ENCODE measurements around the gene PIGC. TPM values are rescaled to one million over a fixed set of nuclear protein-coding genes. Genes with fewer than 3 reads are reported as not detected.

PIGC gene
- total RNA-seq, 4 donors from 2014 or later = 23.3 to 26.3 (median 25.8) TPM

DNA sequence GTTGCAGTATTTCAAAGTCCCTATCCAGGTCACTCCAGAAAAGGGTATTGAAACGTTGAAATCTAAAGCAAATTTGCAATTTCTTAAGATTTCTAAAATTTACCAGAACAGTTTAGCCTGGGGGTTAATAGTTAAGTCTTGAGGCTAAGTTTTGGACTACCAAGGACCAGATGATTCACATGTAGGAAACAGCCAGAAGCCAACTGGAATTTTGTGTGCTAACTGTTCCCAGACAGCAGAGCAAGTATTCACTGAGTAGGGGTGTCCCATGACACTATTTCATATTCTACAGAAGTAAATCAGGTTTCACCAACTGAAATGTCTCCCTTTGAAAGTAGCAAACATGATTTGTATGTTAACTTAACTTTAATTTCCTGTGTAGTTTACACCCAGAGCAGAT is 34.9 kb downstream of the PIGC start:
- no peak for TF ChIP-seq POLR2AphosphoS5 (IDR thresholded peaks at IDR 0.05)
- no peak for TF ChIP-seq EP300 (IDR thresholded peaks at IDR 0.05)
- TF ChIP-seq CTCF (IDR thresholded peaks at IDR 0.05) = no peak
- no peak for TF ChIP-seq POLR2A (IDR thresholded peaks at IDR 0.05)
- no peak overlapping the region for H3K4me3 ChIP-seq
- 75 to 100% methylated on average over 1 of the region's 1 CpG for WGBS, 2 donors (ENCODE audit: low coverage in 1 of 2)
- no peak overlapping the region for H3K27ac ChIP-seq
- no peak for ATAC-seq
- no peaks in the 10 kb centered on the region for H3K9me3 ChIP-seq
- H3K4me1 ChIP-seq = no peaks in the 10 kb centered on the region
- H3K36me3 ChIP-seq = no peaks in the 10 kb centered on the region
- H3K27me3 ChIP-seq = no peaks in the 10 kb centered on the region

DNA sequence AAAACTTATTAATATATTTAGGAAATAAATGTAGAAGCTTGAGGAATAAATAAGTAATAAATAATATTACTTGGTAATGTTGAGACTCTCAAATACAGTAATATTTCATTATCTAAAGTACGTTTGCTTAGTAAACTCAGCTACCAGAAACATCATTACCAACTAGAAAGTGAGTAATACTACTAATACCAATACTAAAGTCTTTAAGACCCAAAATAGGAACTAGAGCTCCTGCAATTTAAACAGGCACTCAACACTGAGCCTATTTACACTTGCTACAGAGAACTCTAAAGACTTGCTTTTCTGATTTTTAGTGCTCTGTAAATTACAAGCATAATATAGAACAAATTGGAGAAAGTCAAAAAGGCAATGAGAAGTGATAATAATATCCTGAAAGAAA is 36.9 kb downstream of the PIGC start:
- TF ChIP-seq POLR2AphosphoS5 (IDR thresholded peaks at IDR 0.05) = no peak
- TF ChIP-seq CTCF (IDR thresholded peaks at IDR 0.05) = no peak
- TF ChIP-seq POLR2A (IDR thresholded peaks at IDR 0.05) = no peak
- TF ChIP-seq EP300 (IDR thresholded peaks at IDR 0.05) = no peak
- no peak for ATAC-seq
- no peak overlapping the region for H3K4me3 ChIP-seq
- no peaks in the 10 kb centered on the region for H3K36me3 ChIP-seq
- no peaks in the 10 kb centered on the region for H3K9me3 ChIP-seq
- no peak overlapping the region for H3K27ac ChIP-seq
- H3K4me1 ChIP-seq = no peaks in the 10 kb centered on the region
- no peaks in the 10 kb centered on the region for H3K27me3 ChIP-seq
- WGBS, 2 donors (ENCODE audit: low coverage in 1 of 2) = 100% methylated on average over 1 of the region's 1 CpG

DNA sequence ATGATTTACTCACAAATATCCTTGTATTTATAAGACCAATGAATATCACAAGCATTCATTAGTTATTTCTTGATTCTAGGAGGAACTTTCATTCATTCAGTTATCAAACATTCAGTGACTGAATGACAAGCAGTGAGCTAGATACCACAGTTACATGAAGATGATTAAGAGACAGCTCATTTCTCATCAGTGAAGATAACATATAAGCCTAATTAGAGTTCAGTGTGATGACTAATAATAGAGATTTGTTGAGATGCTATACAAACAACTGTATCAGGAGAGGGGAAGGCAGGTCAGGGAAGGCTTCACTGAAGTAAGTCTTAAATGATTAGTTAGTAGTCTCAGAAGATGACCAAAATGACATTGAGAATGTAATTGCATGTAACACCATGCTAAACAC is 38.0 kb downstream of the PIGC start:
- ATAC-seq = no peak
- no peaks in the 10 kb centered on the region for H3K27me3 ChIP-seq
- no peak overlapping the region for H3K27ac ChIP-seq
- peaks cover 0 to 7% (median 0%) of the 10 kb centered on the region in 3 donors for H3K4me1 ChIP-seq
- no peak overlapping the region for H3K4me3 ChIP-seq
- H3K36me3 ChIP-seq = no peaks in the 10 kb centered on the region
- H3K9me3 ChIP-seq = no peaks in the 10 kb centered on the region
- TF ChIP-seq POLR2AphosphoS5 (IDR thresholded peaks at IDR 0.05) = no peak

GRCh38 chr1:172404121-172404520 is 39.7 kb downstream of the PIGC start:
- no peaks in the 10 kb centered on the region for H3K9me3 ChIP-seq
- H3K27ac ChIP-seq = no peak overlapping the region
- H3K4me3 ChIP-seq = no peak overlapping the region
- no peaks in the 10 kb centered on the region for H3K27me3 ChIP-seq
- peaks cover 0 to 23% (median 0%) of the 10 kb centered on the region in 3 donors for H3K4me1 ChIP-seq
- ATAC-seq = no peak
- no peaks in the 10 kb centered on the region for H3K36me3 ChIP-seq
- TF ChIP-seq POLR2AphosphoS5 (IDR thresholded peaks at IDR 0.05) (no peak), EP300 (IDR thresholded peaks at IDR 0.05) (no peak), POLR2A (IDR thresholded peaks at IDR 0.05) (no peak), CTCF (IDR thresholded peaks at IDR 0.05) (no peak)

GRCh38 chr1:172402878-172403569 is 40.8 kb downstream of the PIGC start:
- Histone ChIP-seq H3K9me3 (no peaks in the 10 kb centered on the region), H3K4me3 (no peak overlapping the region), H3K36me3 (no peaks in the 10 kb centered on the region), H3K27ac (no peak overlapping the region), H3K27me3 (no peaks in the 10 kb centered on the region), H3K4me1 (peaks cover 0 to 34% (median 4%) of the 10 kb centered on the region in 3 donors)
- TF ChIP-seq POLR2AphosphoS5 (IDR thresholded peaks at IDR 0.05) (no peak), CTCF (IDR thresholded peaks at IDR 0.05) (no peak), EP300 (IDR thresholded peaks at IDR 0.05) (no peak), POLR2A (IDR thresholded peaks at IDR 0.05) (no peak)
- ATAC-seq = no peak
- WGBS, 2 donors (ENCODE audit: low coverage in 1 of 2) = 56 to 75% methylated on average over 1 of the region's 1 CpG

Measured in gastroesophageal sphincter (tissue), 4 donors.